Measurements from ENCODE around the gene ZCCHC7. TPM values are rescaled to one million over a fixed set of nuclear protein-coding genes. Genes with fewer than 3 reads are reported as not detected.

ZCCHC7 gene
- total and polyA plus RNA-seq, 9 of the 15 experiments (the other 6 are each of a cell fraction or from before 2014, with no cell fraction given), result 34.1 to 68.9 (median 48.8) TPM

DNA sequence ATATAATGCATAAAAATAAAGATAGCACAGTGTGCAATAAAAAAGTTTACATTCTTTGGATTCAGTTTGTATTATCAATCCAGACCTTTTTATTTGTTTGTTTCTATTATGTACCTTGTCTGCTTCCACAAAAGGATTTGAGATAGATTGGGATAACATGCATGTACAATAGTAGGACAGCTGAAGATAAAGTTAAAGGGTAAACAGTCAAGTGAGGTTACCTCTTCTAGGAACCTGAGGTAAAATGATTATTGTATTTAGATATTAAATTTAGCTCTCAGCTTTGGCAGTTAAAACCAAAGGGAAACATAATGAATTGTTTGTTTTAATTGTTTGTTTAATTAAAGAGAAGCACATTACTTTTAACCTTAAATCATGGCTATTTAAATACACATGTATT lies 81.7 kb downstream of the ZCCHC7 start:
- Histone ChIP-seq H4K20me1 (replicated peaks; ENCODE audit: control insufficient read depth, insufficient read depth, low read length) (no peaks in the 10 kb centered on the region), H3K9me1 (ENCODE audit: control insufficient read depth, insufficient read depth, low read length) (no peaks in the 10 kb centered on the region), H3K4me3 (no peak overlapping the region), H3K27ac (ENCODE audit: extremely low read depth, low read depth, low read length) (peak overlapping the region; percentile 84; the same call in 1 of the 3 replicates), H3K79me2 (ENCODE audit: control insufficient read depth, insufficient read depth, low read length) (peaks cover 92% of the 10 kb centered on the region), H3K27me3 (ENCODE audit: control insufficient read depth in 2 of 2, insufficient read depth in 2 of 2, low read length in 2 of 2) (no peaks in the 10 kb centered on the region), H3K9me3 (replicated peaks; ENCODE audit: control insufficient read depth, insufficient read depth, low read depth, low read length) (no peaks in the 10 kb centered on the region), H3K4me2 (ENCODE audit: insufficient read depth, low read length) (no peak overlapping the region), H3K9ac (ENCODE audit: insufficient read depth in 1 of 2, low read depth in 2 of 2, low read length in 2 of 2) (no peak overlapping the region), H3K36me3 (ENCODE audit: control insufficient read depth, insufficient read depth, low read length) (peaks cover 38% of the 10 kb centered on the region), H3K4me1 (replicated peaks in 1 of 2; ENCODE audit: control insufficient read depth in 2 of 2, insufficient read depth in 2 of 2, low read length in 2 of 2) (peaks cover 18 to 44% of the 10 kb centered on the region in 2 experiments), H2AFZ (ENCODE audit: low read depth, low read length) (no peak overlapping the region)
- ATAC-seq (no peak), FAIRE-seq (no peak), DNase-seq (ENCODE audit: extremely low read depth in 1 of 4, low spot score in 3 of 4) (no peak)
- ChIA-PET POLR2A (interaction anchor here (0.6 to 1.1 kb wide), 3 partner anchors 25 to 840 kb away, joined by 3 to 4 read pairs (median 3); no protein-coding TSS in a partner anchor), CTCF (ENCODE audit: low intra/inter-chr PET ratio) (interaction anchor here (0.6 kb wide), 1 partner anchor 59 kb away, joined by 3 read pairs; no protein-coding TSS in a partner anchor)
- intact Hi-C loops (cut with micrococcal nuclease), result no loop called here
- BruUV-seq (replicated peaks), result no TSS peak
- in situ Hi-C loops (cut with MboI), result no loop called here
- TF ChIP-seq CSDE1 (IDR thresholded peaks at IDR 0.05) (no peak), CHD2 (IDR thresholded peaks at IDR 0.05; ENCODE audit: low read depth, low read length) (no peak), DACH1 (IDR thresholded peaks at IDR 0.05; ENCODE audit: partially characterized antibody) (no peak), TAF15 (IDR thresholded peaks at IDR 0.05; ENCODE audit: low read depth, low read length) (no peak), ARID3A (IDR thresholded peaks at IDR 0.05; ENCODE audit: borderline replicate concordance, low read depth, low read length) (no peak), GATAD2B (IDR thresholded peaks at IDR 0.05; ENCODE audit: borderline replicate concordance) (no peak), RAD51 (IDR thresholded peaks at IDR 0.05; ENCODE audit: borderline replicate concordance, low read depth) (no peak), RAD21 (CRISPR knock-in tag; conservative IDR thresholded peaks at IDR 0.05 in 1 of 2, IDR thresholded peaks at IDR 0.05 in 1 of 2) (no peak), E2F6 (IDR thresholded peaks at IDR 0.05; ENCODE audit: borderline replicate concordance in 1 of 2, extremely low read depth in 1 of 2, insufficient read depth in 1 of 2, insufficient read length in 1 of 2, low read depth in 1 of 2, low read length in 1 of 2, poor library complexity in 1 of 2, severe bottlenecking in 1 of 2) (no peak), TARDBP (IDR thresholded peaks at IDR 0.05) (no peak), GABPB1 (CRISPR knock-in tag; IDR thresholded peaks at IDR 0.05) (no peak), NCOA1 (IDR thresholded peaks at IDR 0.05; ENCODE audit: low read depth) (no peak), XRCC4 (IDR thresholded peaks at IDR 0.05; ENCODE audit: extremely low read depth, insufficient read depth, insufficient read length) (no peak)
- TF ChIP-seq, protein P1, sequence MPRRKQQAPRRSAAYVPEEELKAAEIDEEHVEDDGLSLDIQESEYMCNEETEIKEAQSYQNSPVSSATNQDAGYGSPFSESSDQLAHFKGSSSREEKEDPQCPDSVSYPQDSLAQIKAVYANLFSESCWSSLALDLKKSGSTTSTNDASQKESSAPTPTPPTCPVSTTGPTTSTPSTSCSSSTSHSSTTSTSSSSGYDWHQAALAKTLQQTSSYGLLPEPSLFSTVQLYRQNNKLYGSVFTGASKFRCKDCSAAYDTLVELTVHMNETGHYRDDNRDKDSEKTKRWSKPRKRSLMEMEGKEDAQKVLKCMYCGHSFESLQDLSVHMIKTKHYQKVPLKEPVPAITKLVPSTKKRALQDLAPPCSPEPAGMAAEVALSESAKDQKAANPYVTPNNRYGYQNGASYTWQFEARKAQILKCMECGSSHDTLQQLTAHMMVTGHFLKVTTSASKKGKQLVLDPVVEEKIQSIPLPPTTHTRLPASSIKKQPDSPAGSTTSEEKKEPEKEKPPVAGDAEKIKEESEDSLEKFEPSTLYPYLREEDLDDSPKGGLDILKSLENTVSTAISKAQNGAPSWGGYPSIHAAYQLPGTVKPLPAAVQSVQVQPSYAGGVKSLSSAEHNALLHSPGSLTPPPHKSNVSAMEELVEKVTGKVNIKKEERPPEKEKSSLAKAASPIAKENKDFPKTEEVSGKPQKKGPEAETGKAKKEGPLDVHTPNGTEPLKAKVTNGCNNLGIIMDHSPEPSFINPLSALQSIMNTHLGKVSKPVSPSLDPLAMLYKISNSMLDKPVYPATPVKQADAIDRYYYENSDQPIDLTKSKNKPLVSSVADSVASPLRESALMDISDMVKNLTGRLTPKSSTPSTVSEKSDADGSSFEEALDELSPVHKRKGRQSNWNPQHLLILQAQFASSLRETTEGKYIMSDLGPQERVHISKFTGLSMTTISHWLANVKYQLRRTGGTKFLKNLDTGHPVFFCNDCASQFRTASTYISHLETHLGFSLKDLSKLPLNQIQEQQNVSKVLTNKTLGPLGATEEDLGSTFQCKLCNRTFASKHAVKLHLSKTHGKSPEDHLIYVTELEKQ (CRISPR knock-in tag; IDR thresholded peaks at IDR 0.05), result no peak
- TF ChIP-seq, protein P2, sequence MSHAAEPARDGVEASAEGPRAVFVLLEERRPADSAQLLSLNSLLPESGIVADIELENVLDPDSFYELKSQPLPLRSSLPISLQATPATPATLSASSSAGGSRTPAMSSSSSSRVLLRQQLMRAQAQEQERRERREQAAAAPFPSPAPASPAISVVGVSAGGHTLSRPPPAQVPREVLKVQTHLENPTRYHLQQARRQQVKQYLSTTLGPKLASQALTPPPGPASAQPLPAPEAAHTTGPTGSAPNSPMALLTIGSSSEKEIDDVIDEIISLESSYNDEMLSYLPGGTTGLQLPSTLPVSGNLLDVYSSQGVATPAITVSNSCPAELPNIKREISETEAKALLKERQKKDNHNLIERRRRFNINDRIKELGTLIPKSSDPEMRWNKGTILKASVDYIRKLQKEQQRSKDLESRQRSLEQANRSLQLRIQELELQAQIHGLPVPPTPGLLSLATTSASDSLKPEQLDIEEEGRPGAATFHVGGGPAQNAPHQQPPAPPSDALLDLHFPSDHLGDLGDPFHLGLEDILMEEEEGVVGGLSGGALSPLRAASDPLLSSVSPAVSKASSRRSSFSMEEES (CRISPR knock-in tag; IDR thresholded peaks at IDR 0.05), result no peak
